Suppressor macrophage treated with lipopolysaccharide for 4 hours (primary cell): ENCODE results near the gene SPZ1.
"Not testable (repeated sequence)": the region's sequence is repeated elsewhere in the genome, so short reads cannot be mapped to it uniquely, and the experiment has no call there.

ENCODE experiments used
- DNase-seq: peaks from one replicate; pipeline ENCODE4 v3.0.0-alpha.2; 2020

Gene SPZ1, protein sequence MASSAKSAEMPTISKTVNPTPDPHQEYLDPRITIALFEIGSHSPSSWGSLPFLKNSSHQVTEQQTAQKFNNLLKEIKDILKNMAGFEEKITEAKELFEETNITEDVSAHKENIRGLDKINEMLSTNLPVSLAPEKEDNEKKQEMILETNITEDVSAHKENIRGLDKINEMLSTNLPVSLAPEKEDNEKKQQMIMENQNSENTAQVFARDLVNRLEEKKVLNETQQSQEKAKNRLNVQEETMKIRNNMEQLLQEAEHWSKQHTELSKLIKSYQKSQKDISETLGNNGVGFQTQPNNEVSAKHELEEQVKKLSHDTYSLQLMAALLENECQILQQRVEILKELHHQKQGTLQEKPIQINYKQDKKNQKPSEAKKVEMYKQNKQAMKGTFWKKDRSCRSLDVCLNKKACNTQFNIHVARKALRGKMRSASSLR

DNA sequence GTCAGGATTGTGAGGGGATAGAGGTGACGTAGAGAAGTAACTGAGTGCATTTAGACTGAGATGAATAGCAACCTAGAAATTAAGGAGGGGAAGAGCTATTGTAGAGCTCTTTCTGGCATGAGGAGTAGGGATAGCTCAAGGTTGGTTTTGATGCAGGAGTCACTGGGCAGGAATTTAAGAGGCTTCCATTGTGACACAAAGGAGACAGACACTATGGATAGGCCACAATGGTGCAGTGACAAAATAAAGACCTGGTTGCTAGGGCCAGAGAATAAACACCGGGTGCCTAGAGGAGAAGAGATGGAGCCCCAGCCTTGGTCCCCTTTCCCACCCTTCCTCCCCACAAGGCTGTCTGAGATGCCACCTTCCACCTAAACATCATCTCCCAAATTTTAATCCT is at the start of gene SPZ1:
TSS of gene SPZ1 (plus strand) at position 301 of the 400 bp plus-strand sequence. CDS start 214 bp downstream, outside the sequence.
- no peak for DNase-seq

GRCh38 chr5:80270543-80270942 is 49.3 kb upstream of the SPZ1 start:
- not testable (repeated sequence) for DNase-seq

- peak; percentile 9 for DNase-seq
These were observed 44.5 kb upstream of the SPZ1 start for GRCh38 chr5:80275347-80275746.

DNA sequence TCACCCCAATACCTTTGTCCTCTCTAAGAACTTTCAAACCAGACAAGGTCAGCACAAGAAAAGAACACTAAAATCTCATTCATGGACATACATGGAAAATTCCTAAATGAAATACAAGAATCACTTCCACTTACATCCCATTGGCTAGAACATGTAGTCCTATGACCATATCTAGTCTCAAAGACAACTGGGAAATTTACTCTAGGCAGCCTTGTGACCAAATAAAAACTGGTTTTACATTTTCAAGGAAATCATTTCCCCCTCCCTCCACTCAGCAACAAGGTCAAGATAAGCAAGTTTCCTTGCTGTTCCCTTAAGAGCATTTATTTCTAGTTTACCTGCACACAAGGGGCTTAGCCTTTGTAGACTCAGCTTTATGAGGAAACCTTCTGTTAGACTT is 43.6 kb upstream of the SPZ1 start:
- no peak for DNase-seq

GRCh38 chr5:80277191-80277590 is 42.6 kb upstream of the SPZ1 start:
- no peak for DNase-seq

- no peak for DNase-seq
These were observed 37.7 kb upstream of the SPZ1 start for GRCh38 chr5:80282054-80282453.

- no peak for DNase-seq
These were observed 36.4 kb upstream of the SPZ1 start for GRCh38 chr5:80283360-80283759.

DNA sequence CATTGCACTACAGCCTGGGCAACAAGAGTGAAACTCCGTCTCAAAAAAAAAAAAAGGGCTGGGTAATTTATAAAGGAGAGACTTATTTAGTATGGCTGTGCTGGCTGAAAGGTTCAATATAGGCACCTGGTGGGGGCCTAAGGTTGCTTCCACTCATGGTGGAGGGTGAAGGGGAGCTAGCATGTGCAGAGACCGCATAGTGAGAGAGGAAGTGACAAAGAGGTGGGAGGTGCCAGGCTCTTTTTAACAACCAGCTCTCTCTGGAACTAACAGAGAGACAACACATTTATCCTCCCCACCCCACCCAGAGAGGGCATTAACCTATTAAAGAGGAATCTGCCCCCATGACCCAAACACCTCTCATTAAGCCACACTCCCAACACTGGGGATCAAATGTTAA is 35.1 kb upstream of the SPZ1 start:
- no peak for DNase-seq

DNA sequence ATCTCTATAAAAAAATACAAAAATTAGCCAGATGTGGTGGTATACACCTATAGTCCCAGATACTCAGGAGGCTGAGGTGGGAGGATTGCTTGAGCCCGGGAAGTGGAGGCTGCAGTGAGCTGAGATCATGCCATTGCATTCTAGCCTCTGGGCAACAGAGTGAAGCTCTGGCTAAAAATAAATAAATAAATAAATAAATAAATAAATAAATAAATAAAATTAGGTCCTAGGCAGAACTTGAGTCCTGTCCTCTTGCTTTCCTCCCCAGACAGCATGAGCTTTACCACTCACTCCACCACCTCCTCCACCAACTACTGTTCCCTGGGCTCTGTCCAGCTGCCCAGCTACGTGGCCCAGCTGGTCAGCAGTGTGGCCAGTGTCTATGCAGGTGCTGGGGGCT is 31.6 kb upstream of the SPZ1 start:
- DNase-seq: no peak

GRCh38 chr5:80289320-80289719 is 30.5 kb upstream of the SPZ1 start:
- no peak for DNase-seq

GRCh38 chr5:80291761-80292160 is 28.0 kb upstream of the SPZ1 start:
- no peak for DNase-seq

GRCh38 chr5:80296121-80296520 is 23.7 kb upstream of the SPZ1 start:
- DNase-seq: no peak

DNA sequence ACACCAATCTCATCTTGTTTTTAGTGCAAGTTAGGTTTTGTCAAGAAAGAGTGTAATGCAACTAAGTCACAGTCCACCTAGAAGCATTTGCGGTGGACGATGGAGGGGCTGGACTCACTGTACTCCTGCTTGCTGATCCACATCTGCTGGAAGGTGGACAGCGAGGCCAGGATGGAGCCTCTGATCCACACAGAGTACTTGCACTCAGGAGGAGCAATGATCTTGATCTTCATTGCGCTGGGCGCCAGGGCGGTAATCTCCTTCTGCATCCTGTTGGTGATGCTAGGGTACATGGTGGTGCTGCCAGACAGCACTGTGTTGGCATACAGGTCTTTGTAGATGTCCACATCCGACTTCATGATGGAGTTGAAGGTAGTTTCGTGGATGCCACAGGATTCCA is 20.2 kb upstream of the SPZ1 start:
- DNase-seq: no peak

DNA sequence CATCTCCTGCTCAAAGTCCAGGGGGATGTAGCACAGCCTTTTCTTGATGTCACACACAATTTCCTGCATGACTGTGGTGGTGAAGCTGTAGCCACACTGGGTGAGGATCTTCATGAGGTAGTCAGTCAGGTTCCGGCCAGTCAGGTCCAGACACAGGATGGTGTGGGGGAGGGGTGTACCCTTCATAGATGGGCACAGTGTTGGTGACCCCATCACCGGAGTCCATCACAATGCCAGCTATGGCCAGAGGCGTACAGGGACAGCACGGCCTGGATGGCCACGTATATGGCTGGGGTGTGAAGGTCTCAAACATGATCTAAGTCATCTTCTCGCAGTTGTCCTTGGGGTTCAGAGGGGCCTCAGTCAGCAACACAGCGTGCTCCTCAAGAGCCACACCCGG is 19.7 kb upstream of the SPZ1 start:
- no peak for DNase-seq

DNA sequence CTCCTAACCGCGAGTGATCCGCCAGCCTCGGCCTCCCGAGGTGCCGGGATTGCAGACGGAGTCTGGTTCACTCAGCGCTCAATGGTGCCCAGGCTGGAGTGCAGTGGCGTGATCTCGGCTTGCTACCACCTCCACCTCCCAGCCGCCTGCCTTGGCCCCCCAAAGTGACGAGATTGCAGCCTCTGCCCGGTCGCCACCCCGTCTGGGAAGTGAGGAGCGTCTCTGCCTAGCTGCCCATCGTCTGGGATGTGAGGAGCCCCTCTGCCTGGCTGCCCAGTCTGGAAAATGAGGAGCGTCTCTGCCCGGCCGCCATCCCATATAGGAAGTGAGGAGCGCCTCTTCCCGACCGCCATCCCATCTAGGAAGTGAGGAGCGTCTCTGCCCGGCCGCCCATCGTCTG is 19.0 kb upstream of the SPZ1 start:
- not testable (repeated sequence) for DNase-seq

DNA sequence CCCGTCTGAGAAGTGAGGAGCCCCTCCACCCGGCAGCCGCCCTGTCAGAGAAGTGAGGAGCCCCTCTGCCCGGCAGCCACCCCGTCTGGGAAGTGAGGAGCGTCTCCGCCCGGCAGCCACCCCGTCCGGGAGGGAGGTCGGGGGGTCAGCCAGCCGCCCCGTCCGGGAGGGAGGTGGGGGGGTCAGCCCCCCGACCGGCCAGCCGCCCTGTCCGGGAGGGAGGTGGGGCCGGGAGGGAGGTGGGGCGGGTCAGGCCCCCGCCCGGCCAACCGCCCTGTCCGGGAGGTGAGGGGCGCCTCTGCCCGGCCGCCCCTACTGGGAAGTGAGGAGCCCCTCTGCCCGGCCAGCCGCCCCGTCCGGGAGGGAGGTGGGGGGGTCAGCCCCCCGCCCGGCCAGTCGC is 18.5 kb upstream of the SPZ1 start:
- not testable (repeated sequence) for DNase-seq

DNA sequence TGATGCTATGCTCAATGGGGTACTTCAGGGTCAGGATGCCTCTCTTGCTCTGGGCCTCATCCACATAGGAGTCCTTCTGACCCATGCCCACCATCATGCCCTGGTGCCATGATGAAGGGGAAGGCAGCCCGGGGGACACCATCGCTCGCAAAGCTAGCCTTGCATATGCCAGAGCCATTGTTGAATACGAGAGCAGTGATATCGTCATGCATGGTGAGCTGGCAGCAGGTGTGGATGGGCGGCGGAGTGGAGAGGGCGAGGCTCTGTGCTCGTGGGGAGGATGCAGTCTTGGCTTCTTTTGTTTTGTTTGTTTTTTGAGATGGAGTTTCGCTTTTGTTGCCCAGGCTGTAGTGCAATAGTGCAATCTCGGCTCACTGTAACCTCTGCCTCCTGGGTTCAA is 17.2 kb upstream of the SPZ1 start:
- DNase-seq: no peak

- no peak for DNase-seq
These were observed 11.3 kb upstream of the SPZ1 start for GRCh38 chr5:80308526-80308925.

- no peak for DNase-seq
These were observed 9.7 kb upstream of the SPZ1 start for GRCh38 chr5:80309871-80310665.

- no peak for DNase-seq
These were observed 4.6 kb upstream of the SPZ1 start for GRCh38 chr5:80315244-80315643.

DNA sequence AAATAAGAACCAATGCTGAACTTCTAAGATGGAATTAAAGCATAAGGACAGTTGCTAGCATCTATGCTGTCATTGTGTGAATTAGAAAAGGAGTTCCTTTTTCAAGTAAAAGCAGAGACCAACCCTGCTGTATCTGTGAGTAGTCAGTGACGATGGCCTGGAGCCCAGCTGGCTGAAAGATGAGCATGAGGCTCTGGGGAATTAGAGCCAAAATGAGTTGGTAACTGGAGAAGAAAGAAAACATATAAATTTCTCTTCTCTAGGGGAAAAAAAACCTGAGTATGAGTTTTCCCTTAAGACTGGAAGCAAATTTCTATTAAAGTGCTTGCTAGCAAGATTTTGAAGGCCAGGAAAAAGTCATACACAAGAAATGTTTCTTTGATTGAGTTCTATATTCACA is 1.6 kb upstream of the SPZ1 start:
- no peak for DNase-seq

- no peak for DNase-seq
These were observed 5.1 kb downstream of the SPZ1 start for GRCh38 chr5:80324912-80325311.

DNA sequence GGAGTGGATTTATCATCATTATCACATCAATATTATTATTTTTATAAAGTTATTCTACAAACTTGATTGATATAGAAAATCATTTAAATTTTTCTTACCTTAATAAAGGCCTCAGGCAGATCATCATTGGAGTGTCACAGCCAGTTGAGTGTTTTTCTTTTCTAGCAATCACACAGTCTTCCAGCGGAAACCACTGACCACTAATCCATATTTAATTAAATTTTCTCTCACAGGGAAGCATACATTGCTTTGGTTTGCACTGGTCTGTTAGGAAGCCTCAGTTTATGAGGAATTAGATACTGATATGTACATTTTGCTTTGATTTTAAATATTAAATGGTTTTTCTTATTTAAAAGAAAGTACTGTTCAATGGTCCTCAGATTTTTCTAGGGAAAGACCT is 6.7 kb downstream of the SPZ1 start:
- no peak for DNase-seq

DNA sequence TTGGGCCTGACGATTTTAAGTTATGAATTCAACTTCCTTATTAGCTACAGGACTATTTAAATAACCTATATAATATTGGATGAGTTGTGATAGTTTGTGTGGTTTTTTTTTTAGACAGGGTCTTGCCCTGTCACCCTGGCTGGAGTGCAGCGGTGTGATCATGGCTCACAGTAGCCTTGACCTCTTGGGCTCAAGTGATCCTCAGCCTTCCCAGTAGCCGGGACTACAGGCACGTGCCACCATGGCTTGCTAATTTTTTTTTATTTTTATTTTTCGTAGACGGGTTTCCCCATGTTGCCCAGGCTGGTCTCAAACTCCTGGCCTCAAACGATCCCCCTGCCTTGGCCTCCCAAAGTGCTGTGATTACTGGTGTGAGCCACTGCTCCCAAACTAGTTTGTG is 17.6 kb downstream of the SPZ1 start:
- no peak for DNase-seq
